ENCODE data around the gene IL36RN.

DNA sequence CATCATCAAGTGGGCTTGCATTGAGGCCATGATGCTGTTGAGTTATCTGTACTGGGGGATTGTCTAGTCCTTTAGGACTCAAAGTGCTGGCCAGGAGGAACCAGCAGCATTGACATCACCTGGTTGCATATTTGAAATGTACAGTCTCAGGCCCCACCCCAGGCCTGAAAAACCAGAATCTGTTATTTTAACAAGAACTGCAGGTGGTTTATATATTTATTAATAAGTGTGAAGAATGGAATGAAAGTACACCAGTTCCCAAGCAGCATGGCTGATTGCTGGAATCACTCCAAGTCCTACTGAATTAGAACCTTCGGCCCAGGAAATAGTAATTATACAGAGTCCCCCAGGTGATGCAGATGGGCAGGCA lies 11.6 kb downstream of the IL36RN start:
- no peak for TF ChIP-seq EZH2 (IDR thresholded peaks at IDR 0.05; ENCODE audit: low read length, unreplicated experiment)
- TF ChIP-seq CTCF (conservative IDR thresholded peaks at IDR 0.05; ENCODE audit: low read depth, low read length), result no peak
- no peak for TF ChIP-seq EZH2phosphoT487 (IDR thresholded peaks at IDR 0.05; ENCODE audit: borderline replicate concordance, low read length)

Data from PC-3 (cell line).